GM20431 (cell line): Measurements from ENCODE around the gene NUPR1.
"Not testable (repeated sequence)": the region's sequence is repeated elsewhere in the genome, so short reads cannot be mapped to it uniquely, and the experiment has no call there.

ENCODE experiments used
- in situ Hi-C: fragments of 300-500 bp; cut with MseI, MboI; formaldehyde crosslinking; loops from one replicate; pipeline ENCODE4 v1.15.0; 2020; ENCODE audit warnings: low sequenced_read_pairs; ENCODE audit not compliant: unreplicated experiment

Gene NUPR1

GRCh38 chr16:28529124-28529523 lies 9.7 kb downstream of the NUPR1 start:
- in situ Hi-C loops: no loop called here

DNA sequence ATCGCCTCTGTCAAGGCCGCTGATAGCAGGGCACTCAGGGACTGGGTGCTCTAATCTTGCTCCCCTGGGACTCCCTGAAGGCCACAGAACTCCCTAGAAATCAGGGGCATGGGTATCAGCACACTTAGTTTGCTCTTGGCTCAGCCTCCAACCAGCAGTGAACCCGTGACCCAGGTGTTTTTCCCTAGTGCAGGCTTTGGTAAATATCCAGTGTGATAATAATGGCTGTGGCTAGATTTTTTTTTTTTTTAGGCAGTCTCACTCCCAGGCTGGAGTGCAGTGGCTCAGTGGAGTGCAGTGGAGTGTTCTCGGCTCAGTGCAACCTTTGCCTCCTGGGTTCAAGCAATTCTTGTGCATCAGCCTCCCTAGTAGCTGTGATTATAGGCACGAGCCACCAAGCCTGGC lies 10.3 kb downstream of the NUPR1 start:
- in situ Hi-C loops: no loop called here

GRCh38 chr16:28527985-28528384 lies 10.8 kb downstream of the NUPR1 start:
- in situ Hi-C loops: no loop called here

- in situ Hi-C loops: not testable (repeated sequence)
These were observed 11.5 kb downstream of the NUPR1 start for GRCh38 chr16:28527100-28527785.

- in situ Hi-C loops: no loop called here
These were observed 12.3 kb downstream of the NUPR1 start for GRCh38 chr16:28526201-28527099.

DNA sequence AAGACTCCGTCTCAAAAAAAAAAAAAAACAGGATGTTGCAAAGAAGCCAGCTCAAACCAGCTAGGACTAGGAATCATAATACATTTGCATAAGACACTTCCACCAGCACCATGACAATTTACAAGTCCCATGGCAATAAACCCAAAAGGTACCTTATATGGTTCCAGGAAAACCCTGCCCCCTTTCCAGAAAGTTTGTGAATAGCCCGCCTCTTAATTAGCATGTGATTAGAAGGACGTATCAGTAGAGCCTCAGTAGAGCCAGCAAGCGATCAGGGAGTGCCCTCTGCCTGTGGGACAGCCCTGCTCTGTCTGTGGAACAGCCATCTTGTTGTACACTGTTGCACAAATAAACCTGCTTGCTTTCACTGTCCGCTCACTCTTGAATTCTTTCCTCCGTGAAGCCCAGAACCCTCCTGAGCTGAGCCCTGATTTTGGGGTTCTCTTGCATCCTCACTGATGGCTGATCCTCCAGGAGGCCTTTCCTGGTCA lies 14.0 kb downstream of the NUPR1 start:
- in situ Hi-C loops: no loop called here

DNA sequence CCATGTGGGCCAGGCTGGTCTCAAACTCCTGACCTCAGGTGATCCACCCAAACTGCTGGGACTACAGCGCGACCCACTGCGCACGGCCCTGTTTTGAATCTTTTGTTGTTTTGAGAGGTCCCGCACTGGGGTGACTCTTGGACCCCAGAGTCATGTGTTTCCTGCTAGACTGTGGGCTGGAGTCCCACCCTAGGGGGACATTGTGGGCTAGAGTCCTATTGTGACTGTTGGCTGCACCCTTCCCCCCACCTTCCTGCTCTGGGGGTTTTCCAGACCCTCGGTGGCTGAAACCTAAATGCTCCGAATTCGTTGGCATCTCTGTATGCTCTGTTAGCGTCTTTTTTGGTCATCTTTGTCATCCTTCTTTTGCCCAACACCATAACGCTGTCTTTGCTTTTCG lies 16.0 kb downstream of the NUPR1 start:
- in situ Hi-C loops: no loop called here

- in situ Hi-C loops: no loop called here
These were observed 17.3 kb downstream of the NUPR1 start for GRCh38 chr16:28521436-28521835.

GRCh38 chr16:28520672-28521071 lies 18.1 kb downstream of the NUPR1 start:
- in situ Hi-C loops: no loop called here

DNA sequence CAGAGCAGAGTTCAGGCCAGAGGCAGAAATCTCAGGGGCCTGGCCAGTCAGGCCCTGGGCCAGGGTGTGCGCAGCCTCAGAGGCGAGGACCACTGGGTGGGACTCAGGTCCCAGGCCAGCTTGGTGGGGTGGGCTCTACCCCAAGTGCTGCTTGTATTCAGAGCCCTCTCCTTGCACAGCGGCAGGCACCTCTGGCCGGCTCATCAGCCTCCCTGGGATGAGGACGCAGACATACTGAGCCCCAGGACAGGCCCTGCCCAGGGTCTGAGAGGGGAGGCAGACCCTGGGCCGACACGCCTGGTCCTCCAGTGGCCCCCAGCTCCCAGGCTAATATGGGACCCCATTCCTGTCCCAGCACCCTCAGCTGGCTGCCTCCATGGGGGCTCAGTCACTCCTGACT lies 24.5 kb downstream of the NUPR1 start:
- in situ Hi-C loops: no loop called here

GRCh38 chr16:28513484-28514181 lies 25.1 kb downstream of the NUPR1 start:
- in situ Hi-C loops: no loop called here

- in situ Hi-C loops: no loop called here
These were observed 26.7 kb downstream of the NUPR1 start for GRCh38 chr16:28511801-28512789.

DNA sequence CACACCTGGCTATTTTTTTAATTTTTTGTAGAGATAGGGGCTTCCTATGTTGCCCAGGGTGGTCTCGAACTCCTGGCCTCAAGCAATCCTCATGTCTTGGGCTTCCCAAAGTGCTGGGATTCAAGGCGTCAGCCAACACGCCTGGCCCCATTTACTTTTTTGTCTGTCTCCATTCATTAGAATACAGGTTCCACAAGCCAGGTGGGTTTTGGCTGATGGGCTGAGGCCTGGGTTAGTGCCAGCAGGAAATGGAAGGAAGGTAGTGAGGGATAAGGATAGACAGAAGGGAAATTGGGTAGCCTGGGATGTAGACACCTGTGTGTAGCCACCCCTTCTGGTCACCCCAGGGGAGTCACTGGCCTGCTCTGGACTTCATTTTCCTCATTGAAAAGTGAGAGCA lies 27.7 kb downstream of the NUPR1 start:
- in situ Hi-C loops: no loop called here

DNA sequence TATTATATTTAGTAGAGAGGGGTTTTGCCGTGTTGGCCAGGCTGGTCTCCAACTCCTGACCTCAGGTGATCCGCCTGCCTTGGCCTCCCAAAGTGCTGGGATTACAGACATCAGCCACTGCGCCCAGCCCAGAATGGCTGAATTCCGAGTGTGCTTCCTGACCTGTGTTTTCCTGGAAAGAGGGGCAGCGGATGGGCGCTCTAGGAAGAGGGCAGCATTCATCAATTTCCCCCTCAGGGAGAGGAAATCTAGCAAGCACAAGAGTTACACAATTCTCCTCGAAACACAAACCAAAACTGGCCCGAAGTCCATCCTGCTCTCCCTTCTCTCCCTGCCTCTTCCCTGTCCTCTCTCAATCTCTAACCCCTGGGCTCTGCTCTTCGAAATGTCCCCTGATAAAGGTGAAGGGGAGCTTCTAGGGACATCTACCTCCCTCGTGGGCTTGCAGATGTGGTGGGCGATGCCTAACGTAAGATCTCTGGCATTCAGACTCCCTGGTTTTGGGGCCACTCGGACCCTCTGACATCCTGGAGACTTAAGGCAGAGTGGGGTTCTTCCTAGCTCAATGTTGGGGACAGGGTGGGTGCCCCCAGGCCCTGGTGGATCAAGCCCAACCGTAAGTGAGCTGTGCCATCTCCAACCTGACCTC lies 33.2 kb downstream of the NUPR1 start:
- in situ Hi-C loops: no loop called here

- in situ Hi-C loops: no loop called here
These were observed 33.9 kb downstream of the NUPR1 start for GRCh38 chr16:28504707-28505404.

- in situ Hi-C loops: no loop called here
These were observed 35.1 kb downstream of the NUPR1 start for GRCh38 chr16:28503470-28504259.

DNA sequence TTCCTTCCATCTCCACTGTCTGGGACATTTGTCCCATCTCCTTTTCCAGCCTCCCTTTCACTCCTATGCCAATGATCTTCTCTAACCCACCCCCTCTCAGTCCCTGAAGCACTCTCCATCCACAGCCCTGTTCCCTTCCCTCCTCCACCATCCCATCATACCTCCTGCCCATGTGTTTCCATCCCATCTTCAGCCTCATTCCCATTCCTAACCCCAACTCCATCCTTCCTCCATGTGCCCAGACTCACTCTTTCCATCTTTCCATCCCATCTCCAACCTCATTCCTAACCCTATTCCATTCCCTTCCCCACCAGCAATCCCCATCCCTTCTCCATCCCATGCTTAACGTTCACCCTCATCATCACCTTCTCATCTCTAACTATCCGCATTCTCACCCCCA lies 36.5 kb downstream of the NUPR1 start:
- in situ Hi-C loops: no loop called here
